HepG2 (cell line): ENCODE data around the gene ABCA2. TPM values are rescaled to one million over a fixed set of nuclear protein-coding genes. Genes with fewer than 3 reads are reported as not detected.

Experiments used
- ATAC-seq: fragments of 200-7000 bp; cut with Tn5 transposase; 3 replicates; pipeline ENCODE4 v1.9.1; 2020; ENCODE audit warnings: mild to moderate bottlenecking, moderate library complexity
- BruUV-seq: library from RNA; stranded (reverse); fragments of 400-500 nt; replicated peaks from 2 replicates; lab custom pipeline; 2021; lab: Mats Ljungman, UMichigan
- CTCF ChIA-PET: fragments of 300-600 bp; formaldehyde crosslinking; extraction: SDS; loops from one replicate; lab custom pipeline; 2021; ENCODE audit warnings: low total read pairs, inconsistent platforms, low intra/inter-chr PET ratio; lab: Yijun Ruan, JAX
- POLR2A ChIA-PET: fragments of 350-600 bp; sonication (Branson Sonifier 250); formaldehyde crosslinking; loops from one replicate; lab custom pipeline; 2020; ENCODE audit warnings: antibody characterized with exemption, inconsistent platforms; lab: Yijun Ruan, JAX
- DNase-seq: peaks from one replicate; pipeline ENCODE4 v3.0.0-alpha.2; 2015; ENCODE audit warnings: low spot score
- FAIRE-seq: peaks from 3 replicates; lab custom pipeline; 2011; peaks lifted over from hg19 to GRCh38; lab: Jason Lieb, UNC
- H2AFZ ChIP-seq: one replicate; pipeline ENCODE4 v1.6.1; 2011; ENCODE audit warnings: low read length, inconsistent platforms
- H3K27ac ChIP-seq: fragments of 300-600 bp; 3 replicates; pipeline ENCODE4 v1.8.0; 2011; ENCODE audit warnings: mixed run types, mild to moderate bottlenecking, mixed read lengths, low read length, inconsistent platforms; ENCODE audit not compliant: insufficient read depth; ENCODE audit errors: extremely low read length
- H3K27me3 ChIP-seq, 2 experiments: fragments of 200-600 bp in 1 of 2; 2 replicates in 1 of 2; 3 replicates in 1 of 2; pipeline versions ENCODE4 v1.6.0 to v1.8.0; 2011; ENCODE audit warnings: low read length in 2 of 2, mild to moderate bottlenecking in 2 of 2, moderate library complexity in 2 of 2, inconsistent platforms in 1 of 2; ENCODE audit not compliant: insufficient read depth in 2 of 2, control insufficient read depth in 1 of 2
- H3K36me3 ChIP-seq, 2 experiments: fragments of 200-600 bp in 1 of 2; replicated peaks in 1 of 2; 2 replicates in 1 of 2; 3 replicates in 1 of 2; pipeline versions ENCODE4 v1.5.1 to v1.8.0; 2011; ENCODE audit warnings: low read length in 2 of 2, inconsistent platforms in 1 of 2; ENCODE audit not compliant: insufficient read depth in 2 of 2, control insufficient read depth in 1 of 2
- H3K4me1 ChIP-seq: 2 replicates; pipeline ENCODE4 v1.5.1; 2012; ENCODE audit warnings: low read length, inconsistent platforms; ENCODE audit not compliant: insufficient read depth
- H3K4me2 ChIP-seq: 2 replicates; pipeline ENCODE4 v1.6.0; 2011; ENCODE audit warnings: low read depth, low read length, inconsistent platforms
- H3K4me3 ChIP-seq, 3 experiments: fragments of 200-600 bp in 1 of 3; sonication (generic), shearing (Covaris generic) in 1 of 3; replicated peaks in 1 of 3; 2 replicates each; pipeline ENCODE4 v1.5.1; 2011 to 2016; ENCODE audit warnings: low read length in 3 of 3, inconsistent platforms in 2 of 3, low read depth in 2 of 3, mild to moderate bottlenecking in 2 of 3, control low read depth in 1 of 3, mixed read lengths in 1 of 3; ENCODE audit not compliant: insufficient read depth in 1 of 3
- H3K79me2 ChIP-seq: one replicate; pipeline ENCODE4 v1.6.1; 2011; ENCODE audit warnings: low read length, inconsistent platforms; ENCODE audit not compliant: insufficient read depth
- H3K9ac ChIP-seq: 2 replicates; pipeline ENCODE4 v1.6.0; 2011; ENCODE audit warnings: mild to moderate bottlenecking, low read depth, low read length, inconsistent platforms; ENCODE audit not compliant: insufficient read depth
- H3K9me3 ChIP-seq: 2 replicates; pipeline ENCODE4 v1.5.1; 2012; ENCODE audit warnings: mild to moderate bottlenecking, low read length
- H4K20me1 ChIP-seq: 2 replicates; pipeline ENCODE4 v1.6.0; 2011; ENCODE audit warnings: inconsistent platforms, mild to moderate bottlenecking, low read length, moderate library complexity; ENCODE audit not compliant: insufficient read depth
- ZNF383 ChIP-seq: sonication (generic); formaldehyde crosslinking; IDR thresholded peaks from 2 replicates; pipeline ENCODE4 v1.4.0; 2020; ENCODE audit warnings: missing genetic modification reagents, mild to moderate bottlenecking, borderline replicate concordance
- ZNF724P ChIP-seq: sonication (generic); formaldehyde crosslinking; IDR thresholded peaks from 2 replicates; pipeline ENCODE4 v1.8.0; 2022; ENCODE audit warnings: missing genetic modification reagents, borderline replicate concordance
- WGBS: methylation state at CpG from one replicate; pipeline ENCODE4 v1.1.6; 2017; ENCODE audit warnings: low lambda C conversion rate; 5-methylcytosine and 5-hydroxymethylcytosine counted together
- in situ Hi-C: cut with HindIII; loops from 2 replicates; pipeline ENCODE4 v1.10.0; 2017; ENCODE audit warnings: low pct_unique_long_range_greater_than_20kb; ENCODE audit not compliant: extremely low pct_ligation_motif_present
- intact Hi-C: fragments of 100-400 bp; cut with micrococcal nuclease; formaldehyde crosslinking; loops from one replicate; pipeline ENCODE4 v1.10.0; 2022; ENCODE audit not compliant: unreplicated experiment
- polyA plus RNA-seq, 8 experiments: library from polyadenylated mRNA; depleted of rRNA in 3 of 8; stranded (reverse) in 7 of 8; unstranded in 1 of 8; fragments of >200 nt; fragmentation: Illumina TruSeq in 4 of 8; extraction: Trizol in 4 of 8; gene quantifications; 2 replicates each; pipeline versions ENCODE4 v1.2.1 to v1.2.3, GENCODE V29; 2011 to 2016; ENCODE audit warnings: low read depth in 4 of 8, missing spikeins in 1 of 8, mixed read lengths in 1 of 8; ENCODE audit not compliant: insufficient read depth in 1 of 8
- total RNA-seq, 5 experiments: library from RNA; depleted of rRNA; stranded (reverse); fragments of >200 nt; fragmentation: Illumina TruSeq; extraction: Trizol; gene quantifications; 2 replicates each; pipeline ENCODE4 v1.2.3, GENCODE V29; 2016; ENCODE audit warnings: low read depth in 1 of 5
- TF ChIP-seq, protein P1 (sequence below): sonication (generic); formaldehyde crosslinking; IDR thresholded peaks from 2 replicates; pipeline ENCODE4 v1.9.0; 2021; ENCODE audit warnings: mild to moderate bottlenecking, missing genetic modification reagents
- TF ChIP-seq, protein P2 (sequence below): sonication (generic); formaldehyde crosslinking; conservative IDR thresholded peaks from 2 replicates; pipeline ENCODE4 v1.8.0; 2022; ENCODE audit warnings: missing genetic modification reagents

The ABCA2 gene
- total and polyA plus RNA-seq, 2 of the 13 experiments (the other 11 are each of a cell fraction or from before 2014, with no cell fraction given): 2.9 to 19.2 TPM

DNA sequence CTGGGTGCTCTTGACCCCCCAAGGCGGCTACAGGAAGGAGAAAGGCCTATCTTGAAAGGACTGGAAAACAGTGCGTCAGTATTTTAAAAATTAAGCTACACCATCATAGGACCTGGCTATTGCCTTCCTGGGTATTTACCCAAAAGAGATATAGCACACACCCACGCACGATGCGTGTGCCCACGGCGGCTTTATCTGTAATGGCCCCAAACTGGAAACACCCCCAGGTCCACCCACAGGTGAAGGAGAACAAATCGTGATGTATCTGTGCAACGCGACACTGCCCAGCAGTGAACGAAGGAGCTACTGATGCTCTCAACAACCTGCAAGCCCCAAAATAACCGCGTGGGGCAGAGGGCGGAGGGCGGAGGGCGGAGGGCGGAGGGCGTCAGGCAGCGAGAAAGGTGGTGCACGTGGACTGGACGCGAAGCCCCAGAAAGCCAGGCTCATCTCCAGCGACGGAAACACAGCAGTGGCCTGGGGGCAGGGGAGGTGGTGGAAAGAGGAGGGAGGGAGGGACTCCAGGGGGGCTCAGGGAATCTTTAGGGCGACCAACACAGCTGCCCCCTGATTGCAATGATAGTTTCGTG is 63.1 kb downstream of the ABCA2 start:
- CTCF ChIA-PET: no interaction called here
- Histone ChIP-seq H3K4me1 (peaks cover 32% of the 10 kb centered on the region), H3K27me3 (peaks cover 23 to 53% of the 10 kb centered on the region in 2 experiments), H2AFZ (no peak overlapping the region), H3K4me2 (no peak overlapping the region), H4K20me1 (no peaks in the 10 kb centered on the region), H3K79me2 (no peaks in the 10 kb centered on the region), H3K9ac (no peak overlapping the region), H3K36me3 (no peaks in the 10 kb centered on the region), H3K4me3 (no peak overlapping the region), H3K9me3 (no peaks in the 10 kb centered on the region), H3K27ac (no peak overlapping the region)
- intact Hi-C loops: no loop called here
- POLR2A ChIA-PET: interaction anchor here (0.7 kb wide), 1 partner anchor 74 kb away, joined by 5 read pairs; no protein-coding TSS in a partner anchor
- BruUV-seq: no TSS peak
- no peak for ATAC-seq
- 60% methylated on average over 19 of the region's 26 CpGs for WGBS
- FAIRE-seq: no peak
- TF ChIP-seq, protein P1, sequence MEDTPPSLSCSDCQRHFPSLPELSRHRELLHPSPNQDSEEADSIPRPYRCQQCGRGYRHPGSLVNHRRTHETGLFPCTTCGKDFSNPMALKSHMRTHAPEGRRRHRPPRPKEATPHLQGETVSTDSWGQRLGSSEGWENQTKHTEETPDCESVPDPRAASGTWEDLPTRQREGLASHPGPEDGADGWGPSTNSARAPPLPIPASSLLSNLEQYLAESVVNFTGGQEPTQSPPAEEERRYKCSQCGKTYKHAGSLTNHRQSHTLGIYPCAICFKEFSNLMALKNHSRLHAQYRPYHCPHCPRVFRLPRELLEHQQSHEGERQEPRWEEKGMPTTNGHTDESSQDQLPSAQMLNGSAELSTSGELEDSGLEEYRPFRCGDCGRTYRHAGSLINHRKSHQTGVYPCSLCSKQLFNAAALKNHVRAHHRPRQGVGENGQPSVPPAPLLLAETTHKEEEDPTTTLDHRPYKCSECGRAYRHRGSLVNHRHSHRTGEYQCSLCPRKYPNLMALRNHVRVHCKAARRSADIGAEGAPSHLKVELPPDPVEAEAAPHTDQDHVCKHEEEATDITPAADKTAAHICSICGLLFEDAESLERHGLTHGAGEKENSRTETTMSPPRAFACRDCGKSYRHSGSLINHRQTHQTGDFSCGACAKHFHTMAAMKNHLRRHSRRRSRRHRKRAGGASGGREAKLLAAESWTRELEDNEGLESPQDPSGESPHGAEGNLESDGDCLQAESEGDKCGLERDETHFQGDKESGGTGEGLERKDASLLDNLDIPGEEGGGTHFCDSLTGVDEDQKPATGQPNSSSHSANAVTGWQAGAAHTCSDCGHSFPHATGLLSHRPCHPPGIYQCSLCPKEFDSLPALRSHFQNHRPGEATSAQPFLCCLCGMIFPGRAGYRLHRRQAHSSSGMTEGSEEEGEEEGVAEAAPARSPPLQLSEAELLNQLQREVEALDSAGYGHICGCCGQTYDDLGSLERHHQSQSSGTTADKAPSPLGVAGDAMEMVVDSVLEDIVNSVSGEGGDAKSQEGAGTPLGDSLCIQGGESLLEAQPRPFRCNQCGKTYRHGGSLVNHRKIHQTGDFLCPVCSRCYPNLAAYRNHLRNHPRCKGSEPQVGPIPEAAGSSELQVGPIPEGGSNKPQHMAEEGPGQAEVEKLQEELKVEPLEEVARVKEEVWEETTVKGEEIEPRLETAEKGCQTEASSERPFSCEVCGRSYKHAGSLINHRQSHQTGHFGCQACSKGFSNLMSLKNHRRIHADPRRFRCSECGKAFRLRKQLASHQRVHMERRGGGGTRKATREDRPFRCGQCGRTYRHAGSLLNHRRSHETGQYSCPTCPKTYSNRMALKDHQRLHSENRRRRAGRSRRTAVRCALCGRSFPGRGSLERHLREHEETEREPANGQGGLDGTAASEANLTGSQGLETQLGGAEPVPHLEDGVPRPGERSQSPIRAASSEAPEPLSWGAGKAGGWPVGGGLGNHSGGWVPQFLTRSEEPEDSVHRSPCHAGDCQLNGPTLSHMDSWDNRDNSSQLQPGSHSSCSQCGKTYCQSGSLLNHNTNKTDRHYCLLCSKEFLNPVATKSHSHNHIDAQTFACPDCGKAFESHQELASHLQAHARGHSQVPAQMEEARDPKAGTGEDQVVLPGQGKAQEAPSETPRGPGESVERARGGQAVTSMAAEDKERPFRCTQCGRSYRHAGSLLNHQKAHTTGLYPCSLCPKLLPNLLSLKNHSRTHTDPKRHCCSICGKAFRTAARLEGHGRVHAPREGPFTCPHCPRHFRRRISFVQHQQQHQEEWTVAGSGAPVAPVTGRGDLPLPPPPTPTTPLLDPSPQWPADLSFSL: no peak
- no peak for TF ChIP-seq ZNF383
- TF ChIP-seq, protein P2, sequence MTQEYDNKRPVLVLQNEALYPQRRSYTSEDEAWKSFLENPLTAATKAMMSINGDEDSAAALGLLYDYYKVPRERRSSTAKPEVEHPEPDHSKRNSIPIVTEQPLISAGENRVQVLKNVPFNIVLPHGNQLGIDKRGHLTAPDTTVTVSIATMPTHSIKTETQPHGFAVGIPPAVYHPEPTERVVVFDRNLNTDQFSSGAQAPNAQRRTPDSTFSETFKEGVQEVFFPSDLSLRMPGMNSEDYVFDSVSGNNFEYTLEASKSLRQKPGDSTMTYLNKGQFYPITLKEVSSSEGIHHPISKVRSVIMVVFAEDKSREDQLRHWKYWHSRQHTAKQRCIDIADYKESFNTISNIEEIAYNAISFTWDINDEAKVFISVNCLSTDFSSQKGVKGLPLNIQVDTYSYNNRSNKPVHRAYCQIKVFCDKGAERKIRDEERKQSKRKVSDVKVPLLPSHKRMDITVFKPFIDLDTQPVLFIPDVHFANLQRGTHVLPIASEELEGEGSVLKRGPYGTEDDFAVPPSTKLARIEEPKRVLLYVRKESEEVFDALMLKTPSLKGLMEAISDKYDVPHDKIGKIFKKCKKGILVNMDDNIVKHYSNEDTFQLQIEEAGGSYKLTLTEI (CRISPR knock-in tag): no peak
- no peak for TF ChIP-seq ZNF724P
- no peak for DNase-seq
- in situ Hi-C loops: no loop called here
